Heart right ventricle (tissue), 16 donors: ENCODE measurements around the gene ZFYVE9. TPM values are rescaled to one million over a fixed set of nuclear protein-coding genes. Genes with fewer than 3 reads are reported as not detected.

ENCODE experiments used
- ATAC-seq, 8 donors: fragments of 200-7000 bp; cut with Tn5 transposase; one replicate each; pipeline ENCODE4 v1.9.1; 2020; ENCODE audit warnings: mild to moderate bottlenecking in 8 of 8, moderate library complexity in 8 of 8, moderate number of reproducible peaks in 1 of 8
- DNase-seq, 2 donors: peaks; one replicate each; pipeline ENCODE4 v3.0.0-alpha.2; 2020
- H3K27ac ChIP-seq, 10 donors: fragments of 200-600 bp; sonication (generic) in 2 of 10; one replicate each; pipeline versions ENCODE4 v1.5.0 to v1.8.0; 2020 to 2022; ENCODE audit warnings: mild to moderate bottlenecking in 3 of 10
- H3K27me3 ChIP-seq, 7 donors: fragments of 200-600 bp; one replicate each; pipeline ENCODE4 v1.8.0; 2021 to 2022; ENCODE audit warnings: mild to moderate bottlenecking in 2 of 7
- H3K36me3 ChIP-seq, 9 donors: fragments of 200-600 bp; sonication (generic) in 1 of 9; one replicate each; pipeline versions ENCODE4 v1.5.0 to v1.8.0; 2020 to 2022; ENCODE audit warnings: mild to moderate bottlenecking in 2 of 9
- H3K4me1 ChIP-seq, 9 donors: fragments of 200-600 bp; sonication (generic) in 1 of 9; one replicate each; pipeline versions ENCODE4 v1.5.0 to v1.8.0; 2020 to 2022; ENCODE audit warnings: mild to moderate bottlenecking in 4 of 9
- H3K4me3 ChIP-seq, 10 donors: fragments of 200-600 bp; sonication (generic) in 2 of 10; one replicate each; pipeline versions ENCODE4 v1.5.0 to v1.8.0; 2020 to 2022; ENCODE audit warnings: mild to moderate bottlenecking in 7 of 10, moderate library complexity in 2 of 10
- H3K9me3 ChIP-seq, 11 donors: fragments of 200-600 bp in 10 of 11; sonication (generic) in 2 of 11; one replicate each; pipeline versions ENCODE4 v1.5.0 to v1.8.0; 2013 to 2022; ENCODE audit warnings: mild to moderate bottlenecking in 2 of 11, control low read depth in 1 of 11, moderate library complexity in 1 of 11
- WGBS, 2 donors: extraction: QIAGEN DNeasy Blood & Tissue Kit; methylation state at CpG; one replicate each; pipeline ENCODE4 v1.1.7; 2013; ENCODE audit warnings: inconsistent platforms in 1 of 2; 5-methylcytosine and 5-hydroxymethylcytosine counted together
- intact Hi-C, 10 donors: fragments of 100-400 bp; cut with DNase I; formaldehyde crosslinking; loops; one replicate each; pipeline versions ENCODE4 v1.11.1 to v1.14.2; 2022
- polyA plus RNA-seq, 2 donors: library from polyadenylated mRNA; stranded (reverse); fragments of 200-250 nt; gene quantifications; one replicate each; pipeline ENCODE4 v1.2.3, GENCODE V29; 2013
- total RNA-seq, 10 donors: library from RNA; stranded (reverse); fragmentation: NEBNext Ultra II Directional in 3 of 10; extraction: Animal tissue kit (Norgen Biotek cat#: 25700) in 3 of 10; gene quantifications; one replicate each; pipeline versions ENCODE4 v1.2.1 to v1.2.4, GENCODE V29; 2021 to 2023
- TF ChIP-seq, protein P1 (sequence below), 9 donors: fragments of 200-600 bp; sonication (generic) in 2 of 9; IDR thresholded peaks; one replicate each; pipeline versions ENCODE4 v1.5.0 to v1.8.0; 2021 to 2022; ENCODE audit warnings: antibody characterized with exemption in 9 of 9, mild to moderate bottlenecking in 5 of 9, moderate library complexity in 1 of 9
- donor health status: Arrhythmogenic right ventricular cardiomyopathy.
- donor health status: ischemic (EF 13 %, LVEDD 7.1; RV severe dilation, severe dysfunction).
- donor health status: healthy with polysubstance abuse.
- donor health status: DM: no; HTN: yes; CAD: no.
- donor health status: DM: no; HTN: no; CAD: no.
- donor health status: ischemic (EF 25% LVEDD 6.9; RV normal size, moderate dysfunction).
- donor health status: ischemic (EF 25% LVEDD 5.7; RV mildly dilated, moderate dysfunction).
- donor health status: healthy.
- donor health status: DM: yes; HTN: yes; CAD: no.
- donor health status: Ischemic cardiomyopathy.
- donor health status: ischemic (EF 35%, LVEDD 5.7; RV mildly dilated, moderate dysfunction).
- donor health status: nonischemic (EF 11% LVEDD 7.7; RV severe dilation, severe dysfunction).
- donor health status: DM: yes; HTN: yes; CAD: no.
- donor health status: PGD.
- donor health status: ischemic (EF 29% LVEDD 5.4; RV normal size, mild dysfunction).
- donor health status: nonischemic (EF 23%, LVEDD 6.1; RV moderate dilation, normal function).

Gene ZFYVE9
- total and polyA plus RNA-seq, 12 donors = 2.6 to 22.2 (median 15.6) TPM

DNA sequence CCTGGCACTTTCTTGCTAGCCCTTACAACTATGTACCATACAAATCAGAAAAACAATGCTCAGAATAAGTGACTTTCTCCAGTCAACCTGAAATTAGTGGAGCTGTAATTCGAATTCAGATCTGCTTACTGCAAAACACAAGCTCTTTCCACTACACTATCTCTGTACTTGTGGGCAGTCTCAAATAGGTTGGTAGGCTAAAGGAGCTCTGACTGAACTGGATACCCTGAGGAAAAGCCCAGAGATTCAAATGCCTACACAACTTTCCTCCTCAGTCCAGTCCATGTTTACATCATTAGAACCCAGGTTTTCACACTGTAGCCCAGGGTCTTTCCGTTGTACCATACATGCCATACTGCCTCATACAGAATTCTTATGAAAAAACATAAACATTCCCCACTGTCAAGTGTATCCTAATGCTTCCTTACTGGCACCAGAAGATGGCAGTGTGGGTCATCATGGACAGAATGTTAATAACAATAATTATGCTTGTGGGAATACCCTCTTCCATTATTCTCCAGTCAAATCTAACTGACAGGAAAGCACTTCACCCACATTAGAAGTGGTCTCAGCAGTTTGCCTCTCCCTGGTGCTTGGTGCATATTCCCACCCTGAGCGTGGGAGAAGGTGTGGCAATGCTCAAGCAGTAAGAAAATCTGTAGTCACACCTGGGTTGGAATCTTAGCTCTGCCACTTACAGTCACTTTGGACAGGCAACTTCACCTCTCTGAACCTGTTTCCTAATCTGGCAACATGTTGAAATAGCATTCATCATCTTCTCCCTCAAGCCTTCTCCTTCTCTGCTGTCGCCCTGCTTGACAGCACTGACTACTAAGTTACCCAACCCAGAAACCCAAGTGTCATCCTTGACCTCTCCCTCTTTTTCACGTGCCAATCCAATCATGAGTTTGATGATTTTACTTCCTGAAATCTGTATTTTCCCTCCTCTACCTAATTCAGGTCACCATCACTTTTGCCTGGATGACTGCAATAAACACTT is 14.4 kb upstream of the ZFYVE9 start:
- intact Hi-C loops = loop anchor here in 9 of 10 donors (2.0 to 10.0 kb wide), 5 partner anchors 165 to 560 kb away; no protein-coding TSS in a partner anchor
- ATAC-seq (peak in 6 of 8 donors; percentile 11 to 61 (median 37)), DNase-seq (peak in 1 of 2 donors; percentile 36)
- 35 to 36% methylated on average over 5 of the region's 5 CpGs for WGBS, 2 donors
- Histone ChIP-seq H3K4me1 (peaks cover 0 to 5% (median 0%) of the 10 kb centered on the region in 9 donors), H3K9me3 (peaks cover 0 to 3% (median 0%) of the 10 kb centered on the region in 11 donors), H3K27me3 (peaks cover 0 to 24% (median 0%) of the 10 kb centered on the region in 7 donors), H3K36me3 (no peaks in the 10 kb centered on the region), H3K4me3 (no peak overlapping the region), H3K27ac (no peak overlapping the region)
- TF ChIP-seq, protein P1, sequence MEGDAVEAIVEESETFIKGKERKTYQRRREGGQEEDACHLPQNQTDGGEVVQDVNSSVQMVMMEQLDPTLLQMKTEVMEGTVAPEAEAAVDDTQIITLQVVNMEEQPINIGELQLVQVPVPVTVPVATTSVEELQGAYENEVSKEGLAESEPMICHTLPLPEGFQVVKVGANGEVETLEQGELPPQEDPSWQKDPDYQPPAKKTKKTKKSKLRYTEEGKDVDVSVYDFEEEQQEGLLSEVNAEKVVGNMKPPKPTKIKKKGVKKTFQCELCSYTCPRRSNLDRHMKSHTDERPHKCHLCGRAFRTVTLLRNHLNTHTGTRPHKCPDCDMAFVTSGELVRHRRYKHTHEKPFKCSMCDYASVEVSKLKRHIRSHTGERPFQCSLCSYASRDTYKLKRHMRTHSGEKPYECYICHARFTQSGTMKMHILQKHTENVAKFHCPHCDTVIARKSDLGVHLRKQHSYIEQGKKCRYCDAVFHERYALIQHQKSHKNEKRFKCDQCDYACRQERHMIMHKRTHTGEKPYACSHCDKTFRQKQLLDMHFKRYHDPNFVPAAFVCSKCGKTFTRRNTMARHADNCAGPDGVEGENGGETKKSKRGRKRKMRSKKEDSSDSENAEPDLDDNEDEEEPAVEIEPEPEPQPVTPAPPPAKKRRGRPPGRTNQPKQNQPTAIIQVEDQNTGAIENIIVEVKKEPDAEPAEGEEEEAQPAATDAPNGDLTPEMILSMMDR (IDR thresholded peaks at IDR 0.05) = peak; percentile 35 to 83 (median 74)

DNA sequence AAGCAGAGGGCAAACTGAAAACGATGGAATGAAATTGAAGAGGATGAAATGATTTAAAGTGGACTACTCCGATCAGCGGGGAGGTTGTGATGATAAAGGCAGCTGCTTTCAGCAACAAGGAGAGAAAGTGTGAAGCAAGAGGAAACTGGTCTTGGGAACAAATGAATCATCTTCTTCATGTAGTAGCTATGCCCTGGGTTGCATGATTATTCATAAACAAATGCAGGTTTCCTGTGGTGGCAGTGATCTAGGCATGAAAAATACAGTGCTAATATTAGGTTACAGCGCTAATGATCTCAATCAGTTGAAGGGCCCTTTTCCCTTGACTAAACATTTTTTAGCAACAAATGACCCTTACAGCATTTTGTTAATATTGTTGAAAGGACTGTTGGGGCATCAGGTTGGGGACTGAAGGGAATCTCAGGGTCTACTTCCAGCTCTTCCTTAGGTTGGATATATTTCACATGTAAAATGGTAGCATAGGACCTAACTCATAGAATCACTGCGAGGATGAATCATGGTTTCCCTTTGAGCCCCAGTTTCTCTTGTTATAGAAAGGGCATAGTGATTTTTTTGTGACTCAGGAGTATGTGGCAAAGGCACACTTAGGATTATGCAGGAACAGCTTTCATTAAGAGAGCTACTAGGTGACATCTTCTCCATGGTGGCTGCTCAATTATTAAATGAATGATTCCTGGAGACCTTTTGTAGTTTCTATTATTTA is 1.9 kb upstream of the ZFYVE9 start:
- intact Hi-C loops = loop anchor here in 8 of 10 donors (5.0 to 10.0 kb wide), 2 partner anchors 155 to 157 kb away; no protein-coding TSS in a partner anchor
- H3K27ac ChIP-seq = peak overlapping the region in 1 of 10 donors; percentile 50

DNA sequence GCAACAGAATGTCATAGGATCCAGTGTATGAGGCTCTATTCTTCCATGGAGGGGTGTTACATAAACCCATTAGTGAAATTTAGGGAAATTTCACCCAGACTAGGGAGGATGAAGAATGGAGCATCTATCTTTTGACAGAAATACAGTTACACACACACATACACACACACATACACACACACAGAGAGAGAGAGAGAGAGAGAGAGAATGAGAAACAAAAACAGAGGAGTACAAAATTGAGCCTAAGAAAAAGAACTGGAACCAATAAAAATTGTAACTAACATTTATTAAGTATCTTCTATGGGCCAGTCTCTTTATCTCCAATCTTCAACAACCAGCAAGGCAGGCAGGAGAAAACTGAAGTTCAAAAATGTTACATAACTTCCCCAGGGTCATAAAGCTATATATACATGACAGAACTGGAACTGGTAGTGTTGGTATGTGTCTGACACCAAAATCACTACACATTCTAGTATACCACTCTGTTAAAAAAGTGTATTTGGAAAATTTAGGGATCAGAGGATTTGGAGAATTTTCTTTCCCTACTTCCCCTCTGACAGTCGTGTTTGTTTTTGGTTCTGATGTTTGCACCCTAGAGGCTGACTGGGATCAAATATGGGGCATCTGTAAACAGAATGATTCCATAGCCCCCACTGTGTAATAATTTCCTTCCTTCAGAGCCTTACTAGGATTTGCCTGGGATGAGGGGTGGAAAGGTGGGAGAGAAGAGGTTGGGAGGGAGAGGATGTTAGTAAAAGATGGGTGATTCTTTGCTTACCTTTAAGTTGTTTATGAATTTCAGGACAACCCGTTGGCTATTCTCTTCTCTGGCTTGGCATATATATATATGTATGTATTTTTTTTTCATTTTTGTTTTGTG is 1.0 kb upstream of the ZFYVE9 start:
- no peaks in the 10 kb centered on the region for H3K9me3 ChIP-seq
- DNase-seq = no peak
- 37 to 43% methylated on average over 2 of the region's 2 CpGs for WGBS, 2 donors
- peaks cover 0 to 27% (median 0%) of the 10 kb centered on the region in 7 donors for H3K27me3 ChIP-seq
- ATAC-seq = no peak
- H3K27ac ChIP-seq = peak overlapping the region in 8 of 10 donors; percentile 89 to 98 (median 92)
- H3K4me3 ChIP-seq = peak overlapping the region in 8 of 10 donors; percentile 83 to 94 (median 87)
- TF ChIP-seq, protein P1 (IDR thresholded peaks at IDR 0.05) = no peak
- intact Hi-C loops = loop anchor here in 8 of 10 donors (5.0 to 10.0 kb wide), 2 partner anchors 154 to 156 kb away; no protein-coding TSS in a partner anchor
- peaks cover 3 to 38% (median 19%) of the 10 kb centered on the region in 9 donors for H3K4me1 ChIP-seq
- no peaks in the 10 kb centered on the region for H3K36me3 ChIP-seq

More for the DNA sequence above, 1.9 kb upstream of the ZFYVE9 start:
- no peak for ATAC-seq
- 80 to 84% methylated on average over 5 of the region's 5 CpGs for WGBS, 2 donors
- Histone ChIP-seq H3K4me3 (no peak overlapping the region), H3K27me3 (peaks cover 0 to 27% (median 0%) of the 10 kb centered on the region in 7 donors), H3K36me3 (no peaks in the 10 kb centered on the region), H3K9me3 (no peaks in the 10 kb centered on the region), H3K4me1 (peaks cover 3 to 38% (median 17%) of the 10 kb centered on the region in 9 donors)
- TF ChIP-seq, protein P1 (IDR thresholded peaks at IDR 0.05) = no peak
- no peak for DNase-seq
